Measurements from ENCODE around the gene ATP11C. TPM values are rescaled to one million over a fixed set of nuclear protein-coding genes. Genes with fewer than 3 reads are reported as not detected.

Gene ATP11C
- total and polyA plus RNA-seq, 10 of the 15 experiments (the other 5 are each of a cell fraction or from before 2014, with no cell fraction given): 16.2 to 44.0 (median 24.8) TPM

- no peak for TF ChIP-seq PRDM15 (CRISPR knock-in tag; IDR thresholded peaks at IDR 0.05)
- no peak for TF ChIP-seq KLF5 (IDR thresholded peaks at IDR 0.05; ENCODE audit: partially characterized antibody)
- TF ChIP-seq NBN (IDR thresholded peaks at IDR 0.05): no peak
- TF ChIP-seq E4F1 (IDR thresholded peaks at IDR 0.05; ENCODE audit: borderline replicate concordance, partially characterized antibody): no peak
- no peak for TF ChIP-seq ATF2 (IDR thresholded peaks at IDR 0.05; ENCODE audit: low read length)
- TF ChIP-seq IRF4 (IDR thresholded peaks at IDR 0.05; ENCODE audit: low read depth, low read length): no peak
- no peak for TF ChIP-seq ZSCAN29 (IDR thresholded peaks at IDR 0.05)
- TF ChIP-seq IKZF2 (IDR thresholded peaks at IDR 0.05): peak; percentile 46 to 61; a peak in 2 of 4 replicates
- no peak for TF ChIP-seq KDM1A (IDR thresholded peaks at IDR 0.05; ENCODE audit: borderline replicate concordance)
- TF ChIP-seq IKZF1 (conservative IDR thresholded peaks at IDR 0.05): peak; percentile 56
- 0 out of 2 replicates have a peak, but pooled peaks have one; percentile 32 for TF ChIP-seq ZNF217 (IDR thresholded peaks at IDR 0.05)
- TF ChIP-seq ATF7 (IDR thresholded peaks at IDR 0.05; ENCODE audit: low read depth): peak; percentile 66
- TF ChIP-seq ZNF592 (IDR thresholded peaks at IDR 0.05): no peak
- peak; percentile 93 for TF ChIP-seq MTA2 (IDR thresholded peaks at IDR 0.05; ENCODE audit: low read depth)
- no peak for TF ChIP-seq SRF (IDR thresholded peaks at IDR 0.05; ENCODE audit: low read depth in 2 of 2, low read length in 2 of 2)
- TF ChIP-seq ESRRA (IDR thresholded peaks at IDR 0.05; ENCODE audit: low read length): no peak
- no peak for TF ChIP-seq NFXL1 (IDR thresholded peaks at IDR 0.05; ENCODE audit: borderline replicate concordance)
- TF ChIP-seq FOXM1 (IDR thresholded peaks at IDR 0.05; ENCODE audit: low read depth, low read length): no peak
- no peak for TF ChIP-seq MAX (IDR thresholded peaks at IDR 0.05; ENCODE audit: low read depth, low read length)
- no peak for TF ChIP-seq BCL11A (IDR thresholded peaks at IDR 0.05; ENCODE audit: low read depth, low read length)
- no peak for TF ChIP-seq STAT3 (IDR thresholded peaks at IDR 0.05; ENCODE audit: low read depth, low read length)
These were observed 131.4 kb downstream of the ATP11C start (continued) for GRCh38 chrX:139801397-139801813.
